ENCODE results near the gene NEK8.

The NEK8 gene

DNA sequence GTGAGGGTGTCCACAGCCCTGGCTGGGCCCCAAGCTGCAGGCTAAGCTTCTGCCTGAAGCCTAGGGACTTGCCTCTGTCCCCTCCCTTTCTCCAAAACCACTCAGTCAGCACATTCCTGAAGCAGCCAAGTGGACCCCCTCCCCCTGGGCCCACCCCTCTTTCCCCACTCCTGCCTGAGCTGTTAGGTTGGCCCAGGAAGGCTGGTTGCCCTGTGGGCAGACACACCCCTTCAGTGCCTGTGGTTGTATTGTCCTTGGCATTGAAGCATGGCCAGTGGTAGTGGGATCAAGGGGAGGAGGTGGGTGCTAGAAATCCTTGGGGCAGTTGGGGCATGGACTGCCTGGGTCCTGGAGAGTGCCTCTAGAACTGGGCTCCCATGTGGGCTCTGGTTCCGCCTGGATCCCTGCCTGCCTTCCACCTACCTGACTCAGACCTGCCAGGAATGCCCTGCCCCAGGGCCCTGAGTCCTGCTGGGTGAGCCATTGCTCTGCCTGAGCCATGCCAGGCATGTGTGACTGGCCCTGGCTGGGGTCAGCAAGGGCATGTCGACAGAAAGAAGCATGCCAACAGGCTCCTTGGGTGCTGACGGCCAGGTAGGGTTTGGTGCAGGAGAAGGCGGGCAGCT is 17.3 kb downstream of the NEK8 start:
- DNase-seq, result no peak

GRCh38 chr17:28746611-28747050 is 18.0 kb downstream of the NEK8 start:
- DNase-seq, result no peak

DNA sequence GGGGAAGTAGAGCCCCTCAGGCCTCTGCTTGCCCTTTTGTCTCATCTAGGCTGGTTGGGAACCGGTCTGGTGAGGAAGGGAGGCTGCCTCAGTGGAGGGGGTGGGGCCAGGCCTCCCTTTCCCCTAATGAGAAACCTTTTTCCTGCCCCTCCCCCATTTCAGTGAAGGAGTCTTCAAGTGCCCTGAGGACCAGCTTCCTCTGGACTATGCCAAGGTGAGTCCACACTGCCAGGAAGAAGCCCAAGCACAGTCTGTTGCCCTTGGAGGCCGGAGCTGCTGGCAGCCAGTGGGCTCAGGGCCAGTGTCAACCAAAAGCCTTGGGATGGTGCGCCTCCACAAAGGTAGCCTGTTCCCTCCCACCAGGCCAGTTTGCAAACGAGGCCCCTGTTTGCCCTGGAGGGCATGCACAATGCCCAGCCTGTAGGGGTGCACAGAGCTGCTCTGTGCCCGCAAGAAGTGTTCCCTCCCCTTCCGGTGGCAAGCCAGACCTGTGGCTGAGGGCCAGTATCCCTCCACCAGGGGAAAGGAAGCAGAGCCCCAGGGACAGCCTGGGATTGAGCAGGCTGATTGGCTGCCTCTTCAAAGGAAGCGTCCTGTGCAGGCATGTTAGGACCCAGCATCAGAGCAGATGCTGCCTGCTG is 18.6 kb downstream of the NEK8 start:
- no peak for DNase-seq

GRCh38 chr17:28747801-28748750 is 19.5 kb downstream of the NEK8 start:
- DNase-seq, result no peak

- DNase-seq, result no peak
Measured at GRCh38 chr17:28748852-28749515, 20.4 kb downstream of the NEK8 start.

- DNase-seq, result no peak
Measured at GRCh38 chr17:28749516-28750177, 21.1 kb downstream of the NEK8 start.

GRCh38 chr17:28750178-28751047 is 21.8 kb downstream of the NEK8 start:
- DNase-seq, result peak; percentile 85

GRCh38 chr17:28751600-28752366 is 23.2 kb downstream of the NEK8 start:
- DNase-seq, result no peak

- no peak for DNase-seq
Measured at GRCh38 chr17:28755486-28755885, 26.9 kb downstream of the NEK8 start.

GRCh38 chr17:28756049-28756804 is 27.6 kb downstream of the NEK8 start:
- no peak for DNase-seq

- DNase-seq, result no peak
Measured at GRCh38 chr17:28758411-28759121, 30.0 kb downstream of the NEK8 start.

DNA sequence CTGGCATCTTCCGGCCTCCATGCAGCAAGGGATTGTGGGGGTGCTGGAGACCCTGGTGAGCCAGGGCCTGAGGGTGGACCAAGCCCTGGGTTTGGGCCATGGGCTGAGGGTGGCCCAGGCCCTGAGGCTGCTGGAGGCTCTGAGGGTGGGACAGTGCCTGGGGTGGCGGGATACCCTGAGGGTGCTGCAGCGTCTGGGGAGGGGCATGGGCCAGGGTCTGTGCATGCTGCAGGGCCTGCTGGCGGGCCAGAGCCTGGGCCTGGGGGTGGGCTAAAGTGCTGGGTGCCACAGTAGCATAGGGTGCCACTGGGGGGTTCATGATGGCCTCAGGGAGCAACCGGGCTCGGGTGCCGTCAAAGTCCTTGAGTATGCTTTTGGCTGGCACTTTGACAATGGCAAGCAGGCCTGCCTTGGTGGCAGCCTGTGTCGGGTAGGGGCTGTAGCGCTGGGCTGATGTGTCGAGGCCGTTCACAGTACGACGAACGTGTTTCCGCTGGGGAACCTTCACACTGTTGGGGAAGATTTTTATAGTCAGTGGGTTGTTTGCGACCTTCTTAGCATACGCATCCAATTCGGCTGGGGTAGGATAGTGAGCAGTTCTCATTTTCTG is 30.8 kb downstream of the NEK8 start:
- no peak for DNase-seq

DNA sequence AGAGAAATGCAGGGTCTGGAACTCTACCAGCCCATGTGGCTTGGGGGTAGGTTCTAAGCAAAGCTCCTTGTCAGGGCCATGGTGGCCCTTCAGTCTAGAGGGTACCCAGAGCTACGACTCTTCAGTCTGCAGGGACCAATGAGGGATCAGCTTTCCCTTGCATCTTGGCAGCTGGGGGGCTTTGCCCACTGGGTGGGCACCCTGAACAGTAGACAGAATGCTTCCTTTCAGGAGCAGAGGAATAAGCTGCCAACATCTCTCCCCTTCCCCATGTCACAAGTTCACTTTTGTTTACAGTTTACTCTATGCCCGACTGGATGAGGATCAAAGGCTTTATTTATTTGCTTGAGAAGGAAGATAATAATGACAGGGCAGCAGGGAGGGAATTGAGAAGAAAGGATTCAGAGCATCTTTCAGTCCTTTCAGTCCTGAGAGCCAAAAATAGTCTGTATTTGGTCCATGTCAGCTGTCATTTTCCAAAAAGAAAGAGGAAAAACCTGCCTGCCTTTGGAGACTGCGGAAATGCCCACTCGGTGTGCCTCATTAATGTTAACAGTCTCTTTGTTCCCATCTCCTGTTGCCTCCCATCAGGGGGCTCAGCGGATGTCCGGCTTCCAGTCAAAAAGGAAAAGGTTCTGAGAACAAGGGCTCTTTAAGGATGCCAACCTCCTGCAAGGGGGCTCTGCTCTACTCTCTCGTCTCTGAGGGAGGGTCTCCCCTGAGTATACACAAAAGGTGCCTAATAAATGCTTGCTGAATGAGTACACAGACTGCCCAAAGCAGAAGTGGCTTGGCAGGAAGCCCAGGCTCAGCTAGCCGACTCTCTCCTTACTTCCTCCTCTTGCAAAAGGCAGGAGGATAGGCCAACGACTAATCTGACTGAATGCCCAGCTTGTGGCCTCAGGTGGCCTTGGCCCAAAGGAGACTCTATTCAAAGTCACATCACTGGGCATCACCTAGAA is 32.3 kb downstream of the NEK8 start:
- DNase-seq, result no peak

- DNase-seq, result no peak
Measured at GRCh38 chr17:28763137-28763799, 34.7 kb downstream of the NEK8 start.

DNA sequence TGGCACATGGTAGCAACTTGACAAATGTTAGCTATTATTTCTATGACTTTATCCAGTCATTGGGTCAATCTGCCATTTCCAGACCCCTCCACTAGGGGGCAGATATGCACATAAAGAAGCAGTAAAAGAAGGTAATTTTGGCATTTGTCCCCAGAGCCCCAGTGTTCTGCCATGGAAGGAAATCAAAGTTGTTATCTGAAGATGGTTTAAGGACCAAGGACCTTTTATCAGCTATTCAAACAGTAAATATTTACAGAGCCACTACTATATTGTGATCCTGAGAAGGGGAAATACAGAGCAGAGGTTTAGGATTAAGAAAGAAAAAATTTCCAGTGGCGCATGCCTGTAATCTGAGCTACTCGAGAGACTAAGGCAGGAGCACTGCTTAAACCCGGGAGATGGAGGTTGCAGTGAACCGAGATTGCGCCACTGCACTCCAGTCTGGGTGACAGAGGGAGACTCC is 35.2 kb downstream of the NEK8 start:
- peak; percentile 71 for DNase-seq

- DNase-seq, result no peak
Measured at GRCh38 chr17:28765038-28765437, 36.5 kb downstream of the NEK8 start.

DNA sequence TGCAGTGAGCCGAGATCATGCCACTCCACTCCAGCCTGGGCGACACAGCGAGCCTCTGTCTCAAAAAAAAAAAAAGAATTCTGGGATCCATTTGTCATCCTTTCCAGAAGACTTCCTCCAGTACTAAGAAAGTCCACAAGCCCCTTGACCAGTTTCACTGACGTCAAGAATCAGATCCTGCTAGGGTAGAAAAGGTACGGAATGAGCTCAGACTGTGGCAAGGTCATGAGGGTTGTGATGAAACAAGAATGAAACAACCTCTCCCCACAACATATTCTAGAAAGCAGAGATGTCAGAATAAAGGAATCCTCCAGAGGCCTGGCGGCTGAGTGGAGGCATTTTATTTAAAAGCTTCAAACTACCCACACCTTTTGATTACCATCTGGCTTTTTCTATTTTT is 45.1 kb downstream of the NEK8 start:
- DNase-seq, result no peak

Measured in NCI-H1105 treated with DMSO at 0.1 percent for 48 hours (cell line).